WTC11 (cell line): Measurements from ENCODE around the gene AURKAIP1. TPM values are rescaled to one million over a fixed set of nuclear protein-coding genes. Genes with fewer than 3 reads are reported as not detected.
"Not testable (repeated sequence)": the region's sequence is repeated elsewhere in the genome, so short reads cannot be mapped to it uniquely, and the experiment has no call there.

Experiments
- ATAC-seq: fragments of 200-7000 bp; cut with Tn5 transposase; 2 replicates; pipeline ENCODE4 v1.10.0; 2021; ENCODE audit warnings: mild to moderate bottlenecking, moderate library complexity
- CTCF ChIA-PET: fragments of 300-600 bp; sonication (Branson Sonifier 250); formaldehyde crosslinking; loops from one replicate; lab custom pipeline; 2021; ENCODE audit warnings: antibody characterized with exemption; lab: Charles Lee
- POLR2A ChIA-PET: fragments of 350-600 bp; sonication (Branson Sonifier 250); formaldehyde crosslinking; loops from one replicate; lab custom pipeline; 2021; ENCODE audit warnings: antibody characterized with exemption; lab: Charles Lee
- DNase-seq: peaks from one replicate; pipeline ENCODE4 v3.0.0; 2021; ENCODE audit warnings: low spot score
- H3K27ac Mint-ChIP-seq: 2 replicates; pipeline ENCODE4 v1.8.0; 2021; ENCODE audit warnings: mixed read lengths
- H3K27me3 Mint-ChIP-seq: 2 replicates; pipeline ENCODE4 v1.8.0; 2021; ENCODE audit warnings: low read depth, mild to moderate bottlenecking, moderate library complexity, mixed read lengths
- H3K36me3 Mint-ChIP-seq: 2 replicates; pipeline ENCODE4 v1.8.0; 2021; ENCODE audit warnings: mixed read lengths
- H3K4me1 Mint-ChIP-seq: 2 replicates; pipeline ENCODE4 v1.8.0; 2022; ENCODE audit warnings: mixed read lengths
- H3K4me3 Mint-ChIP-seq: 2 replicates; pipeline ENCODE4 v1.8.0; 2021; ENCODE audit warnings: mild to moderate bottlenecking, moderate library complexity, mixed read lengths
- H3K9me3 Mint-ChIP-seq: 2 replicates; pipeline ENCODE4 v1.8.0; 2021; ENCODE audit warnings: mixed read lengths
- ARID4B ChIP-seq: sonication (generic); formaldehyde crosslinking; IDR thresholded peaks from 2 replicates; pipeline ENCODE4 v1.8.0; 2023; ENCODE audit warnings: missing genetic modification reagents, mild to moderate bottlenecking, borderline replicate concordance
- FOXK1 ChIP-seq: sonication (generic); formaldehyde crosslinking; IDR thresholded peaks from 2 replicates; pipeline ENCODE4 v1.8.0; 2022; ENCODE audit warnings: mild to moderate bottlenecking, moderate library complexity, missing genetic modification reagents
- FOXP4 ChIP-seq: sonication (generic); formaldehyde crosslinking; IDR thresholded peaks from 2 replicates; pipeline ENCODE4 v1.8.0; 2022; ENCODE audit warnings: mild to moderate bottlenecking, missing genetic modification reagents
- GRHL2 ChIP-seq: fragments of 250-450 bp; sonication (Bioruptor Pico); IDR thresholded peaks from 2 replicates; pipeline ENCODE4 v1.8.0; 2022; ENCODE audit warnings: mild to moderate bottlenecking, moderate library complexity; ENCODE audit not compliant: insufficient replicate concordance, severe bottlenecking
- GTF2I ChIP-seq: fragments of 250-450 bp; sonication (Bioruptor Pico); conservative IDR thresholded peaks from 2 replicates; pipeline ENCODE4 v1.4.0; 2021; ENCODE audit warnings: mild to moderate bottlenecking
- IRF2 ChIP-seq: sonication (generic); formaldehyde crosslinking; IDR thresholded peaks from 2 replicates; pipeline ENCODE4 v1.8.0; 2022; ENCODE audit warnings: low read depth, missing genetic modification reagents, borderline replicate concordance
- NFATC4 ChIP-seq: fragments of 250-450 bp; sonication (Bioruptor Pico); IDR thresholded peaks from 2 replicates; pipeline ENCODE4 v1.9.0; 2021; ENCODE audit warnings: mild to moderate bottlenecking
- OVOL2 ChIP-seq: fragments of 250-450 bp; sonication (Bioruptor Pico); IDR thresholded peaks from 2 replicates; pipeline ENCODE4 v1.9.0; 2021; ENCODE audit warnings: mild to moderate bottlenecking, borderline replicate concordance
- RORB ChIP-seq: fragments of 250-450 bp; sonication (Bioruptor Pico); IDR thresholded peaks from 2 replicates; pipeline ENCODE4 v1.9.0; 2021; ENCODE audit warnings: mild to moderate bottlenecking
- SMAD3 ChIP-seq: sonication (generic); formaldehyde crosslinking; IDR thresholded peaks from 2 replicates; pipeline ENCODE4 v1.8.0; 2022; ENCODE audit warnings: missing genetic modification reagents, mild to moderate bottlenecking, borderline replicate concordance
- SOX15 ChIP-seq: fragments of 250-450 bp; sonication (Bioruptor Pico); IDR thresholded peaks from 2 replicates; pipeline ENCODE4 v1.9.0; 2021; ENCODE audit warnings: mild to moderate bottlenecking
- SP1 ChIP-seq: sonication (generic); formaldehyde crosslinking; conservative IDR thresholded peaks from 2 replicates; pipeline ENCODE4 v1.8.1; 2022; ENCODE audit warnings: missing genetic modification reagents
- TEAD4 ChIP-seq: sonication (generic); formaldehyde crosslinking; IDR thresholded peaks from 2 replicates; pipeline ENCODE4 v1.8.0; 2022; ENCODE audit warnings: mild to moderate bottlenecking, missing genetic modification reagents
- ZMAT4 ChIP-seq: fragments of 250-450 bp; sonication (Bioruptor Pico); IDR thresholded peaks from 2 replicates; pipeline ENCODE4 v1.9.0; 2021; ENCODE audit warnings: mild to moderate bottlenecking
- ZNF121 ChIP-seq: sonication (generic); formaldehyde crosslinking; IDR thresholded peaks from 2 replicates; pipeline ENCODE4 v1.8.0; 2023; ENCODE audit warnings: missing genetic modification reagents
- ZNF281 ChIP-seq: sonication (generic); formaldehyde crosslinking; IDR thresholded peaks from 2 replicates; pipeline ENCODE4 v1.8.0; 2023; ENCODE audit warnings: mild to moderate bottlenecking, missing genetic modification reagents
- ZNF317 ChIP-seq: sonication (generic); formaldehyde crosslinking; IDR thresholded peaks from 2 replicates; pipeline ENCODE4 v1.8.1; 2023; ENCODE audit warnings: low read depth, mild to moderate bottlenecking, moderate library complexity, missing genetic modification reagents, borderline replicate concordance
- ZNF425 ChIP-seq: fragments of 250-450 bp; sonication (Bioruptor Pico); conservative IDR thresholded peaks from 2 replicates; pipeline ENCODE4 v1.9.0; 2021; ENCODE audit warnings: mild to moderate bottlenecking
- total RNA-seq: library from RNA; stranded (reverse); gene quantifications from 3 replicates; pipeline ENCODE4 v1.2.3, GENCODE V29; 2021

AURKAIP1 gene
- total RNA-seq, 1 experiment from 2014 or later: 268 TPM

- TF ChIP-seq ARID4B (CRISPR knock-in tag) (no peak), GRHL2 (CRISPR knock-in tag) (no peak), GTF2I (no peak), FOXP4 (no peak), ZNF425 (CRISPR knock-in tag) (no peak), ZNF121 (no peak), ZNF317 (CRISPR knock-in tag) (no peak), FOXK1 (CRISPR knock-in tag) (no peak), IRF2 (CRISPR knock-in tag) (no peak), ZNF281 (CRISPR knock-in tag) (no peak), ZMAT4 (no peak), TEAD4 (no peak), SP1 (no peak), OVOL2 (CRISPR knock-in tag) (no peak), RORB (no peak), SMAD3 (no peak), SOX15 (CRISPR knock-in tag) (no peak), NFATC4 (no peak)
- TF ChIP-seq, all 79 proteins: peak for 0
- ChIA-PET POLR2A (interaction anchor here (1.7 kb wide), 1 partner anchor 13 kb away, joined by 5 read pairs; the partner anchor contains the start of gene CCNL2), CTCF (interaction anchor here (2.2 kb wide), 1 partner anchor 16 kb away, joined by 9 read pairs; no protein-coding TSS in a partner anchor)
- Mint-ChIP-seq H3K4me1 (no peaks in the 10 kb centered on the region), H3K27ac (no peak overlapping the region), H3K4me3 (no peak overlapping the region), H3K9me3 (no peaks in the 10 kb centered on the region), H3K36me3 (peaks cover 60% of the 10 kb centered on the region), H3K27me3 (no peaks in the 10 kb centered on the region)
- DNase-seq: no peak
- ATAC-seq: no peak
Measured at GRCh38 chr1:1385931-1386330, 10.9 kb upstream of the AURKAIP1 start.

- not testable (repeated sequence) for ATAC-seq, DNase-seq, H3K27ac Mint-ChIP-seq, H3K9me3 Mint-ChIP-seq, H3K4me3 Mint-ChIP-seq, H3K27me3 Mint-ChIP-seq, H3K4me1 Mint-ChIP-seq
- ChIA-PET CTCF (interaction anchor here (2.2 kb wide), 1 partner anchor 17 kb away, joined by 9 read pairs; no protein-coding TSS in a partner anchor), POLR2A (interaction anchor here (1.7 kb wide), 1 partner anchor 14 kb away, joined by 5 read pairs; the partner anchor contains the start of gene CCNL2)
- peaks cover 54% of the 10 kb centered on the region for H3K36me3 Mint-ChIP-seq
Measured at GRCh38 chr1:1385339-1385738, 10.3 kb upstream of the AURKAIP1 start.
